K562 (cell line): ENCODE results near the gene ARPC1A. TPM values are rescaled to one million over a fixed set of nuclear protein-coding genes. Genes with fewer than 3 reads are reported as not detected.
A peak's percentile ranks its signal among the peaks of the same experiment; 100 is the strongest.
"Not testable (repeated sequence)": the region's sequence is repeated elsewhere in the genome, so short reads cannot be mapped to it uniquely, and the experiment has no call there.

ENCODE experiments used
- ADNP ChIP-seq: fragments of 200-800 bp; sonication (Bioruptor generic); IDR thresholded peaks from 2 replicates; pipeline ENCODE4 v1.6.1; 2016; ENCODE audit warnings: missing genetic modification characterization, missing compliant biosample characterization
- BCOR ChIP-seq: fragments of 450-650 bp; IDR thresholded peaks from 2 replicates; pipeline ENCODE4 v1.6.1; 2016
- CREB1 ChIP-seq, 2 experiments: sonication (generic) in 1 of 2; formaldehyde crosslinking in 1 of 2; IDR thresholded peaks; 2 replicates each; pipeline versions ENCODE4 v1.6.1 to v1.8.0; 2012 to 2022; ENCODE audit warnings: inconsistent platforms in 1 of 2, mild to moderate bottlenecking in 1 of 2, missing genetic modification reagents in 1 of 2, moderate library complexity in 1 of 2
- EP300 ChIP-seq: IDR thresholded peaks from 2 replicates; pipeline ENCODE4 v1.6.1; 2012; ENCODE audit warnings: low read length, improper control_type of control experiment
- ESRRA ChIP-seq: fragments of 450-650 bp; IDR thresholded peaks from 2 replicates; pipeline ENCODE4 v1.6.1; 2014; ENCODE audit warnings: low read depth, mild to moderate bottlenecking, moderate library complexity, borderline replicate concordance
- ETV1 ChIP-seq: fragments of 450-650 bp; conservative IDR thresholded peaks from 2 replicates; pipeline ENCODE4 v1.6.1; 2016; ENCODE audit warnings: missing genetic modification characterization, control low read depth, low read depth, missing compliant biosample characterization
- KDM1A ChIP-seq, 2 experiments: fragments of 450-650 bp; IDR thresholded peaks; 2 replicates each; pipeline ENCODE4 v1.6.1; 2016; ENCODE audit warnings: mild to moderate bottlenecking in 2 of 2
- KLF1 ChIP-seq: fragments of 450-650 bp; IDR thresholded peaks from 2 replicates; pipeline ENCODE4 v1.6.1; 2016; ENCODE audit warnings: missing genetic modification characterization, missing compliant biosample characterization
- LEF1 ChIP-seq: fragments of 450-650 bp; IDR thresholded peaks from 2 replicates; pipeline ENCODE4 v1.6.1; 2016; ENCODE audit warnings: mild to moderate bottlenecking
- MAFF ChIP-seq: IDR thresholded peaks from 2 replicates; pipeline ENCODE4 v1.6.1; 2012; ENCODE audit warnings: low read length, improper control_type of control experiment
- MCM7 ChIP-seq, 2 experiments: fragments of 450-650 bp; IDR thresholded peaks; 2 replicates each; pipeline ENCODE4 v1.6.1; 2016 to 2018
- MEF2D ChIP-seq: conservative IDR thresholded peaks from 2 replicates; pipeline ENCODE4 v1.6.1; 2016; ENCODE audit warnings: low read depth, missing genetic modification characterization, missing compliant biosample characterization
- MEIS2 ChIP-seq: fragments of 450-650 bp; IDR thresholded peaks from 2 replicates; pipeline ENCODE4 v1.6.1; 2014; ENCODE audit warnings: mild to moderate bottlenecking; ENCODE audit not compliant: partially characterized antibody
- MTA2 ChIP-seq: fragments of 450-650 bp; IDR thresholded peaks from 2 replicates; pipeline ENCODE4 v1.6.1; 2016; ENCODE audit warnings: low read depth
- PKNOX1 ChIP-seq: fragments of 450-650 bp; IDR thresholded peaks from 2 replicates; pipeline ENCODE4 v1.6.1; 2016
- PML ChIP-seq: IDR thresholded peaks from 2 replicates; pipeline ENCODE4 v1.6.1; 2012; ENCODE audit warnings: low read length, inconsistent platforms
- POLR2AphosphoS5 ChIP-seq: IDR thresholded peaks from 2 replicates; pipeline ENCODE4 v1.6.1; 2011; ENCODE audit warnings: mild to moderate bottlenecking, low read depth, low read length, moderate library complexity; ENCODE audit not compliant: control insufficient read depth, insufficient read depth
- POLR2H ChIP-seq: IDR thresholded peaks from 2 replicates; pipeline ENCODE4 v1.6.1; 2016; ENCODE audit warnings: missing genetic modification characterization, low read depth, mild to moderate bottlenecking, control low read depth, missing compliant biosample characterization, moderate library complexity
- RCOR1 ChIP-seq, 2 experiments: IDR thresholded peaks; 2 replicates each; pipeline ENCODE4 v1.6.1; 2012; ENCODE audit warnings: low read depth in 2 of 2, low read length in 2 of 2, borderline replicate concordance in 1 of 2, improper control_type of control experiment in 1 of 2
- SOX6 ChIP-seq: fragments of 450-650 bp; IDR thresholded peaks from 2 replicates; pipeline ENCODE4 v1.6.1; 2014; ENCODE audit warnings: mild to moderate bottlenecking
- TAF9B ChIP-seq: fragments of 450-650 bp; IDR thresholded peaks from 2 replicates; pipeline ENCODE4 v1.6.1; 2018; ENCODE audit warnings: mild to moderate bottlenecking; ENCODE audit not compliant: partially characterized antibody
- TAL1 ChIP-seq: fragments of 450-650 bp; IDR thresholded peaks from 2 replicates; pipeline ENCODE4 v1.6.1; 2016; ENCODE audit warnings: mild to moderate bottlenecking
- TEAD4 ChIP-seq, 2 experiments: sonication (generic) in 1 of 2; formaldehyde crosslinking in 1 of 2; IDR thresholded peaks; 2 replicates each; pipeline versions ENCODE4 v1.6.1 to v1.8.0; 2012 to 2022; ENCODE audit warnings: borderline replicate concordance in 1 of 2, inconsistent platforms in 1 of 2, low read length in 1 of 2, mild to moderate bottlenecking in 1 of 2, missing genetic modification reagents in 1 of 2
- TOE1 ChIP-seq, 2 experiments: fragments of 450-650 bp in 1 of 2; sonication (generic) in 1 of 2; formaldehyde crosslinking in 1 of 2; IDR thresholded peaks; 2 replicates each; pipeline versions ENCODE4 v1.7.1 to v1.8.0; 2016 to 2022; ENCODE audit warnings: borderline replicate concordance in 2 of 2, mild to moderate bottlenecking in 2 of 2, antibody characterized with exemption in 1 of 2, inconsistent platforms in 1 of 2, low read depth in 1 of 2, missing genetic modification reagents in 1 of 2, moderate library complexity in 1 of 2
- ZC3H8 ChIP-seq: fragments of 450-650 bp; IDR thresholded peaks from 2 replicates; pipeline ENCODE4 v1.6.1; 2017
- ZNF3 ChIP-seq: fragments of 250-450 bp; sonication (Bioruptor Pico); IDR thresholded peaks from 2 replicates; pipeline ENCODE4 v1.5.0; 2021; ENCODE audit warnings: mild to moderate bottlenecking, moderate library complexity
- ZNF639 ChIP-seq, 2 experiments: fragments of 200-800 bp in 1 of 2; sonication (Bioruptor generic) in 1 of 2; sonication (generic) in 1 of 2; formaldehyde crosslinking in 1 of 2; IDR thresholded peaks in 1 of 2; conservative IDR thresholded peaks in 1 of 2; 2 replicates each; pipeline versions ENCODE4 v1.5.0 to v1.6.1; 2016 to 2020; ENCODE audit warnings: missing compliant biosample characterization in 1 of 2, missing genetic modification characterization in 1 of 2, missing genetic modification reagents in 1 of 2
- ZSCAN29 ChIP-seq: fragments of 450-650 bp; IDR thresholded peaks from 2 replicates; pipeline ENCODE4 v1.6.1; 2017
- polyA plus RNA-seq, 8 experiments: library from polyadenylated mRNA; depleted of rRNA in 4 of 8; stranded (reverse) in 5 of 8; unstranded in 3 of 8; fragments of >200 nt; fragmentation: Nextera tagmentation in 2 of 8; fragmentation: Illumina TruSeq in 1 of 8; extraction: Ambion mirVana in 2 of 8; extraction: Trizol in 1 of 8; gene quantifications; 2 replicates each; pipeline versions ENCODE4 v1.2.1 to v1.2.3, GENCODE V29; 2011 to 2014; ENCODE audit warnings: inconsistent platforms in 1 of 8, missing spikeins in 1 of 8
- total RNA-seq, 7 experiments: library from RNA; depleted of rRNA in 6 of 7; stranded (reverse); fragments of >200 nt in 6 of 7; fragmentation: Illumina TruSeq in 2 of 7; extraction: Trizol in 2 of 7; gene quantifications; 2 replicates each; pipeline versions ENCODE4 v1.2.1 to v1.2.3, GENCODE V29; 2011 to 2021; ENCODE audit warnings: low replicate concordance in 1 of 7

ARPC1A gene
- total and polyA plus RNA-seq, 9 of the 15 experiments (the other 6 are each of a cell fraction or from before 2014, with no cell fraction given), result 39.5 to 151 (median 86.1) TPM

- TF ChIP-seq MEF2D (tag) (peak; percentile 75), TAF9B (peak; percentile 75), TOE1 (IDR thresholded peaks at IDR 0.05; ENCODE audit: borderline replicate concordance) (peak; percentile 83), MTA2 (peak; percentile 39; the same call in 1 of the 2 replicates), MEIS2 (peak; percentile 68), ZNF639 (CRISPR knock-in tag; conservative IDR thresholded peaks at IDR 0.05 in 1 of 2, IDR thresholded peaks at IDR 0.05 in 1 of 2) (peak in 1 of 2 experiments; percentile 33; a peak in 1 of 4 replicates), PML (peak; percentile 31; the same call in 1 of the 2 replicates), MCM7 (IDR thresholded peaks at IDR 0.05) (0 out of 4 replicates have a peak, but pooled peaks of 1 of the 2 experiments have one; percentile 50), KLF1 (tag) (peak; percentile 59; the same call in 1 of the 2 replicates), LEF1 (peak; percentile 86), ADNP (tag) (peak; percentile 92), ZNF3 (peak; percentile 76), TEAD4 (IDR thresholded peaks at IDR 0.05; ENCODE audit: low read length) (peak; percentile 68), SOX6 (peak; percentile 98), ZSCAN29 (0 out of 2 replicates have a peak, but pooled peaks have one; percentile 42), RCOR1 (IDR thresholded peaks at IDR 0.05; ENCODE audit: borderline replicate concordance in 1 of 2, low read depth in 2 of 2, low read length in 2 of 2) (peak in 1 of 2 experiments; percentile 67; a peak in 1 of 4 replicates), TAL1 (peak; percentile 35; the same call in 1 of the 2 replicates), ZC3H8 (peak; percentile 45; the same call in 1 of the 2 replicates), EP300 (peak; percentile 82), MAFF (peak; percentile 96), CREB1 (IDR thresholded peaks at IDR 0.05) (0 out of 2 replicates have a peak, but pooled peaks have one; percentile 27), ESRRA (peak; percentile 81; the same call in 1 of the 2 replicates), POLR2H (tag) (peak; percentile 97), PKNOX1 (peak; percentile 60), POLR2AphosphoS5 (0 out of 2 replicates have a peak, but pooled peaks have one; percentile 34), BCOR (peak; percentile 93), ETV1 (peak; percentile 86), KDM1A (IDR thresholded peaks at IDR 0.05) (peak; percentile 75 to 83)
- not testable (repeated sequence) for TF ChIP-seq TOE1 (CRISPR knock-in tag; IDR thresholded peaks at IDR 0.05; ENCODE audit: borderline replicate concordance, low read depth); TEAD4 (CRISPR knock-in tag; IDR thresholded peaks at IDR 0.05; ENCODE audit: borderline replicate concordance); CREB1 (CRISPR knock-in tag; IDR thresholded peaks at IDR 0.05)
Measured at GRCh38 chr7:99330314-99330961, 4.7 kb downstream of the ARPC1A start (continued).
